ENCODE data around the gene STK24.

DNA sequence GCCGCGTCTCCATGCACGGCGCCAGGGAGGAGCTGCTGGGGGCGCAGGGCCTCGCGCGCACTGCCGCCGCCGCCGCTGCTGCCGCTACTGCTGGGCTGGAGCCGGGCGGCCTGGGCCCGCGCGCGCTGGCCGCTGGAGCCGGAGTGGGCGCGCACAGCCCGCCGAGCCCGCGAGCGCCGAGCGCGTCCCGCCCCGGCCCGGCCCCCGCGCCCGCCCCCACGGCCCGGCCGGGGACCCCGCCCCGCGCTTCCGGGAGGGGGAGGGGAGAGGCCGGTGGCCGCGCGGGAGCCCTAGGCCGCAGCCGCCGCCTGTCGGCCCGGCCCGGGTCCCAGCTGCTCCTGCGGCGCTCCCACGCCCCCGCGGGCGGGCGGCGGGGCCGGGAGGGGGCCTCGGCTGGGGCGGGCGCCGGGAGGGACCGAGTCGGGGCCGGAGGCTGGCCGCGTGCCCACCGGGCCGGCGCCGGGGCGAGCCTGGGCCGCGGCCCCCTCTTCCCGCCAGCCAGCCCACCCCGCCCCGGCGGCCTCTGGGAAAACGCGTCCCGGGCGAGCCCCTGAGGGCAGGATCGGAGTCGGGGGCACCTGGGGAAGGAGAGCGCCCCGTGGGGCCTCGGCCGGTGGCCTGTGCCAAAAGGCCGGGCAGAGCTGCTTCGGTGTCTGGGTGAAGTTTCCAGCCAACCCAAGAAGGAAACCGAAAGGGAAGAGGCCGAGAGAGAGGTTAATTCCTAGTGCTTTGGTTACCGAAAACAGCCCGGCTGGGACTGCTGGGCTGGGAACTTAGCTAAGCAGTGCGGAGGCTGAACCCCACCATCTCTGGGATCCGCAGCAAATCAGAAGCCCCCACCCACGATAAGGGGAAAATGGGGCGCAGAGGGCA is at the start of gene STK24:
- TF ChIP-seq, protein P1, sequence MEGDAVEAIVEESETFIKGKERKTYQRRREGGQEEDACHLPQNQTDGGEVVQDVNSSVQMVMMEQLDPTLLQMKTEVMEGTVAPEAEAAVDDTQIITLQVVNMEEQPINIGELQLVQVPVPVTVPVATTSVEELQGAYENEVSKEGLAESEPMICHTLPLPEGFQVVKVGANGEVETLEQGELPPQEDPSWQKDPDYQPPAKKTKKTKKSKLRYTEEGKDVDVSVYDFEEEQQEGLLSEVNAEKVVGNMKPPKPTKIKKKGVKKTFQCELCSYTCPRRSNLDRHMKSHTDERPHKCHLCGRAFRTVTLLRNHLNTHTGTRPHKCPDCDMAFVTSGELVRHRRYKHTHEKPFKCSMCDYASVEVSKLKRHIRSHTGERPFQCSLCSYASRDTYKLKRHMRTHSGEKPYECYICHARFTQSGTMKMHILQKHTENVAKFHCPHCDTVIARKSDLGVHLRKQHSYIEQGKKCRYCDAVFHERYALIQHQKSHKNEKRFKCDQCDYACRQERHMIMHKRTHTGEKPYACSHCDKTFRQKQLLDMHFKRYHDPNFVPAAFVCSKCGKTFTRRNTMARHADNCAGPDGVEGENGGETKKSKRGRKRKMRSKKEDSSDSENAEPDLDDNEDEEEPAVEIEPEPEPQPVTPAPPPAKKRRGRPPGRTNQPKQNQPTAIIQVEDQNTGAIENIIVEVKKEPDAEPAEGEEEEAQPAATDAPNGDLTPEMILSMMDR (conservative IDR thresholded peaks at IDR 0.05; ENCODE audit: low read depth, low read length) = no peak
- no peak for TF ChIP-seq EZH2 (IDR thresholded peaks at IDR 0.05; ENCODE audit: borderline replicate concordance, low read depth, low read length, poor library complexity, severe bottlenecking)

Measured in A673 (cell line).